SIG-M5 treated with dmso at 0.1 percent for 504 hours (cell line): ENCODE results near the gene GUK1.

Experiments used
- DNase-seq: peaks from one replicate; lab custom pipeline; 2025; ENCODE audit not compliant: unreplicated experiment; lab: John Stamatoyannopoulos, UW

The GUK1 gene, protein sequence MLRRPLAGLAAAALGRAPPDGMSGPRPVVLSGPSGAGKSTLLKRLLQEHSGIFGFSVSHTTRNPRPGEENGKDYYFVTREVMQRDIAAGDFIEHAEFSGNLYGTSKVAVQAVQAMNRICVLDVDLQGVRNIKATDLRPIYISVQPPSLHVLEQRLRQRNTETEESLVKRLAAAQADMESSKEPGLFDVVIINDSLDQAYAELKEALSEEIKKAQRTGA

DNA sequence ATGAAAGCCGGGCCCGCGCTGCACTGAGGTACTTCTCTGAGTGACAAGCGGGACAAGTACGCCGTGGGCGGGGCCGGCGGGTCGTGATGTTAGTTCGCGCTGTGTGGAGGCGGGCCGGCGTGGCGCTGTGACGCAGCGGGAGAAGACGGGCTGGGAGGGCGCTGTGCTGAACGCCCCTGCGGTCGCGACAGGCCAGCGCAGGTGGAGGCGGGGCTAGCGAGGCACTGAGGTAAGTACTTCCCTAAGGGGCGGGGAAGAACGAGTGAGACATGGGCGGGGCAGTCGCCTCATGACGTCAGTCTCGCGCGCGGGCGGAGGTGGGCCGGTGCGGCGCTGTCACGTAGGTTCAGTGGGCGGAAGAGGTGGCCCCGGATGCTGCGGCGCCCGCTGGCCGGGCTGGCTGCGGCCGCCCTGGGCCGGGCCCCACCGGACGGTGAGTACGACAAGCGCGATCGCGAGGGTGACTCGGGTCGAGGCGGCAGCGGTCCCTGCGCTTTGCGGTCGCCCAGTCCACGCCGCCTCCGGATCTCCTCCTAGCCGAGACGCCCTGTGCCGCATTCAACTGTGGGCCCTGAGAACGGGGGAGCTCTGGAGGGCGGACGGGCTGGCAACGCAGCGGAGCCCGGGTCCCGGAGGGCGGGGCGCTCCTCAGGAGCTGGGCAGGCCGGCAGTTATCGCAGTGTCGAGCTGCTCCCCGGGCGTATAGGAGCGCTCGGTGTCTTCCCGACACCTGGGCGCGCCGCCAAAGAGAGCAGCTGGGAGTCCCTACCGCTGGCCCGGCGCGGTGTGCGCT is at the start of gene GUK1:
Gene GUK1, plus strand, starts transcription at position 349 of the 793 bp plus-strand sequence. Its CDS starts 24 bp downstream, at position 373.
- DNase-seq = peak; percentile 100

DNA sequence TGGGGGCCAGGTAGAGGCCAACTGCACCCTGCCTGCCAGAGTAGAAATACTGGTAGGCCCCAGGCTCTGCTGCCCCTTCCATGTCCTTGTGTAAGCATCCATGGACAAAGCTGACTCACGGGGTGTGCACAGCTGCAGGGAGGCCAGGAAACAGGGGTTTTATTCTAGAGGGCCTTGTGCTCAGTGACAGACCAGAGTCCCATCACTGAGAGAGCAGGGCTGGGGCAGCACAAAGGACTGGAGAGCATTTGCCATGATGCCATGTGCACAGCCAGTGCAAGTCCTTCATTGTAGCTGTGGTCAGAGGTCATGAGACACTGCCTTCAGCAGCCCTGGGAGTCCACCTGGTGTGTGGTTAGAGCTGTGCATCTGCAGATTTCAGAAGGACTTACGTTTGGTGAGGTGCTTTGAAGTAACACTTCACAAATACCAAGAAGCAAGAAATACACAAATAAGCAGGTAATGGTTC is 49.4 kb upstream of the GUK1 start:
- DNase-seq = no peak

DNA sequence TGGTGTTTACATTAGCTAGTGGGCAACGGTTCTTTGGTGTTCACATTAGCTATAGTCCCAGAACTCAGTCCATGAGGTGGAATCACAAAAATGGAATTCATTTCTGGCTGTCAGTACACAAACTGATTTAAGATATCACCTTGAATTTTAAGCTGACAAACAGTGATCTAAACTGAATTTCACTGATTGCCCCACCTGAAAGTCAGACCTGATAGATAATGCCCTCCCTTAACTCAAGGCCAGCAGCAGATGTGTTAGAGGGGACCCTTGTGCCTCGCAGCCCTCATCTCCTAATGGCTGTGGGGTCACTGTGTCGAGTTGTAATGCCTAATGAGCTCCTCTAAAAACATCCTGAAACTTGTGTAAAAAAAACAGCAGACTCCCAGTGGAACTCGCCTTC is 49.0 kb upstream of the GUK1 start:
- no peak for DNase-seq

DNA sequence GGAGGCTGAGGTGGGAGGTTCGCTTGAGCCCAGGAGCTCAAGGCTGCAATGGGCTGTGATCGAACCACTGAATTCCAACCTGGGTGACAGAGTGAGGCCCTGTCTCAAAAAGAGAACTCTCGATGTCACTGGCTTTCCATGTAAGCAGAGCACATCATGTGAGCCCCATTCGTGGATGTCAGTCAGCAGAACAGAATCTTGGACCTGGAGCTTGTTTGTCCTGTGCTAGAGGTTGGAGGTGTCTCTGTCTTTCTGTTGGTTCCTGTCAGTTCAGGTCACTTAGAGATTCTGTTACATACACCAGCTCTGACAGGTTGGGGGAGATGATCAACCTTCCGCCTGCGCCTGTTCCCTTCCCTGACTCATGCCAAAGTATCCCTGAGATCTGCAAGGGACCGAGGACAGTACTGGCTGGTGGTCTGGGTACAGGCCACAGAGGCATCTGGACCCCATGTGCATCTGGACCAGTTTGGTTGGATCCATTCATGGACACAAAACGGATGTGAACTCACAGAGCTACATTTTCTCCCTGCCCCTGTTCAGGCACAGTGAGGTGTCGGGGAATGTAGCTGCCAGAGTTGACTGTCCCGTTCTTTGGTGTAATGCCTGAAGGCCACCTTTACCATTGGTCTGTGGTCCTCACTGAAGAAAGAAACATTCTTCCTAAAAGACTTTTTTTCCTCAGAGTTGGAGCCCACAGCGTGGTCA is 47.6 kb upstream of the GUK1 start:
- no peak for DNase-seq

DNA sequence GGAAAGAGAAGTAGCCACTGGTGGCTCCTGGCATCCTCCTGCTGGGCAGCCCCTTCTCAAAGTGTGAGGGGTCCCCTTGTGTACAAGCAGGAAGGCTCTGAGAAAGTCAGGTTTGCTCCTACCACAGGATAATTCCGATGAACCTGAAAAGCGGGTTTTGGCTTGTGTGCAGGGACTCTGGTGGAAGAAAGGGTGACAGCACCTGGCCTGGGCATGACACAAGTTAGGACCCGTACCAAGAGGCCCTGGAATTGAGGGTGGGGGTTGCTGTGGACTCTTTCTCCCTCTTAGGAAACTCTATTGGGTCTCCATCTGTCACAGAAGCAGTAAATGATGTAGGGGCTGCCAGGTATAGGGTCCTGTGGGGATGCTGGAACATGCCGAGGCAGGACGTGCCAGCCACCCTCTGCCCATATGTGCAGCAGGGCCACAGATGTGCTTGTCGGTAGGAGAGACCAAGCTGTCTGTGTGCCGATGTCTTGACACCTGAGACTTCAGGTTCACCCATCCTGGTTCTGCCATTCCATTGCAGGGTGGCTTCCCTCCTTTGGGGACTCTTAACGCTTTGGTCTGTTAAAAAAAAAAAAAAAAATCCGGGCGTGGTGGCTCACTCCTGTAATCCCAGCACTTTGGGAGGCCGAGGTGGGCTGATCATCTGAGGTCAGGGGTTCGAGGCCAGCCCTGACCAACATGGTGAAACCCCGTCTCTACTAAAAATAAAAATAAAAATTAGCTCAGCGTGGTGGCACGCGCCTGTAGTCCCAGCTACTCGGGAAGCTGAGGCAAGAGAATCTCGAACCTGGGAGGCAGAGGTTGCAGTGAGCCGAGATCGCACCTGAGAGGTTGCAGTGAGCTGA is 46.8 kb upstream of the GUK1 start:
- no peak for DNase-seq

DNA sequence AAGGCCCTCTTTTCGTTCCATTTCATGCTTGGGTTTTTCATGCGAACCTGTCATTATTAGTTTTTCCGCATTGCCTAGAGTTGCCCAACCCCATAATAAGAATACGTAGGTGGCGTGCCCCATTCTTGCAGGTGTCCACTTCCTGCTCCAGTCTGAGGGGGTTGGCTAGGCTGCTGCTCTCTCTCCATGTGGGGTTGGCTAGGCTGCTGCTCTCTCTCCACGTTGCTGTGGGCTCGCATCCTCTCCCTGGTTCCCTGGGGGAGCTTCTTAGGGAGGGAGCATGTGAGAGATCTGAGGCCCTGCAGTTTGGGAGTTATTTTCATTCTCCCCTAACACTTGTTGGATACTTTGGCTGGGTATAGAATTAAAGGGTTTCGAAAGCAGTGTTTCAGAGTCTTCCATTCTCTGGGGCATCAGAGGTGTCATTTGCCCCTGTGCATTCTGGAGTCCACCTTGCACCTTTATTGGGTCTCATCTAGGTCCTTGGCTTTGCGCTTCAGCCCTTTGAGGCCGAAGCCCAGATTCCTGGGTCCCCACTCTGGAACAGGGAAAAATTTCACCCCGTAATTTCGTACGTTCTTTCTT is 45.6 kb upstream of the GUK1 start:
- DNase-seq = no peak

DNA sequence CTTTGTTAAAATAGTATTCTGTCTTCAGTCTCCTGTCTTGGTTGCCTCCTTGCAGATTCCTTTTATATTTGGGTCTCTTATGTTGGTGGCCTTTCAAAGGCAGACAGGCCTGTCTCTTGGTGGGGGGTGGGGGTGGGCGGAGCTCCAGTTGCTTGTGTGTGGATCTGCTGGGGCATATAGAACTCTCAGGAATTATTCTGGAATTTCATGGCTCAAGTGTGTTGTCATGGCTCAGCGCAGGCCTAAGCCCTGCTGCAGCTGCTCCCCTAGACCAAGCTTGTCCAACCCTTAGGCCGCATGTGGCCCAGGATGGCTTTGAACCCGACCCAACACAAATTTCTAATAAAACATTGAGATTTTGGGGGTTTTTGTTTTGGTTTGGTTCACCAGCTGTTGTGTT is 44.9 kb upstream of the GUK1 start:
- no peak for DNase-seq

DNA sequence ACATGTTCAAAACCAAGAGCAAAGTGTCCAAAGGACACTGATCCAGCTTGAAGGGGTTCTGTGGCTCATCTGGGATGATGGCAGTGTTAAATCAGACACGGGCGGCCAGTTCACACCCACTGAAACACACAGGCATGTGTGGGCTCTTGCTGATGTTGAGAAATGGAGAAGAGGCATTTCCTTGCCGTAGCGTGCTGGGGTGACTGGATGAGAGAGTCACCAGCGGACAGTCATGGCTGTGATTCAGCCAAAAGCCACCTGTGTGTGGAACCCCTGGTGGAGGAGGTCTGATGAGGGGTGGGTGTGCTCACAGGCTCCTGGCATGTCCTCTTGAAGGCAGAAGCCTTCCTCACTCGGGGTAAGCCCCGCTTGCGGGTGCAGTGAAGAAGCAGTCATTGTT is 44.1 kb upstream of the GUK1 start:
- DNase-seq = no peak

DNA sequence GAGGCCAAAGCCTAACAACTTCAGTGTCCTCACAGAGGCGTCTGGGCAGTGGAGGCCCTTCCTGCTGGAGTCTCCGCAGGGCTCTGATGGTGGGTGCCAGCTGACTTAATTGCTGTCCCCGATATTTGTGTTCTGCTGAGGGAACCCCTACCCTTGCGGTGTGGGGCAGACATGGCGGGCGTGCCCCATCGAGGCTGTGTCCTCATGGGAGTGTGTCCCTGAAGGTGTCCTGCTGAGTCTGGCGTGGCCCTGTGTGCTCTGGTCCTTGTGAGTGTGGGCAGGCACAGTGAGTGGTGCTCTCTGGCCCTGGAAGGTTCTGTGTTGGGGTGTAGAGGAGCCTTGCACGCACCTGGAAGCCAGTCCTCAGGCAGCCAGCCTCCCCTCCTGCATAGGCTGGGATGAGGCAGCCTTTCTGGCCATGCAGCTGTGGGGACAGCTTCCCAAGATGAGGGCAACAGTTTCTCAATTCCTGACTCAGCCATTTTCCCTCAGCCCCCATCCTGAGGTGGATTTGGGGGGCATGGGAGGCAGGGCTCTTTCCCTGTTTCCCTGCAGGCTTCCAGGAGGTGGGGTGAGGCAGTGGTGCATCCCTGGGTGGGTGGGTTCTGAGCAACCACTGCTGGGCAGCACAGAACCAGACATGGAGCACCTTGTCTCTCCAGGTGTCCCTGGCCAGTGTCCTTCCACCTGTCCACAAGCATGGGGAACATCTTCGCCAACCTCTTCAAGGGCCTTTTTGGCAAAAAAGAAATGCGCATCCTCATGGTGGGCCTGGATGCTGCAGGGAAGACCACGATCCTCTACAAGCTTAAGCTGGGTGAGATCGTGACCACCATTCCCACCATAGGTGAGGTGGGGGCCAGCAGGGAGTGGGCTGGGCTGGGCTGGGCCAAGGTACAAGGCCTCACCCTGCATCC is 43.4 kb upstream of the GUK1 start:
- DNase-seq = no peak

DNA sequence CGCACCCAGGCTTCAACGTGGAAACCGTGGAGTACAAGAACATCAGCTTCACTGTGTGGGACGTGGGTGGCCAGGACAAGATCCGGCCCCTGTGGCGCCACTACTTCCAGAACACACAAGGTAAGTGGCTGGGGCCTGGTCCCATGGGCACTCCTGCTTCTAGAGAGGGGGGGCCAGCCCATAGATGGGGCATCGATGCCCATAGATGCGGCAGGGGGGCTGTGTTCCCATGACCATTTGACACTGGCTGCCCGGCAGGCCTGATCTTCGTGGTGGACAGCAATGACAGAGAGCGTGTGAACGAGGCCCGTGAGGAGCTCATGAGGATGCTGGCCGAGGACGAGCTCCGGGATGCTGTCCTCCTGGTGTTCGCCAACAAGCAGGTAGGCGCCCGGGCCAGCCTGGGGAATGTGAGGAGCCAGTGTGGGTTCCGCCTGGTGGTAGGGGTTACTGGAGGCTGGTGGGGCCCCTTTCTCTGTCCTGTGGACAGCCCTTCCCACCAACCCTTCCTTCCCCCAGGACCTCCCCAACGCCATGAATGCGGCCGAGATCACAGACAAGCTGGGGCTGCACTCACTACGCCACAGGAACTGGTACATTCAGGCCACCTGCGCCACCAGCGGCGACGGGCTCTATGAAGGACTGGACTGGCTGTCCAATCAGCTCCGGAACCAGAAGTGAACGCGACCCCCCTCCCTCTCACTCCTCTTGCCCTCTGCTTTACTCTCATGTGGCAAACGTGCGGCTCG is 42.6 kb upstream of the GUK1 start:
- DNase-seq = no peak

DNA sequence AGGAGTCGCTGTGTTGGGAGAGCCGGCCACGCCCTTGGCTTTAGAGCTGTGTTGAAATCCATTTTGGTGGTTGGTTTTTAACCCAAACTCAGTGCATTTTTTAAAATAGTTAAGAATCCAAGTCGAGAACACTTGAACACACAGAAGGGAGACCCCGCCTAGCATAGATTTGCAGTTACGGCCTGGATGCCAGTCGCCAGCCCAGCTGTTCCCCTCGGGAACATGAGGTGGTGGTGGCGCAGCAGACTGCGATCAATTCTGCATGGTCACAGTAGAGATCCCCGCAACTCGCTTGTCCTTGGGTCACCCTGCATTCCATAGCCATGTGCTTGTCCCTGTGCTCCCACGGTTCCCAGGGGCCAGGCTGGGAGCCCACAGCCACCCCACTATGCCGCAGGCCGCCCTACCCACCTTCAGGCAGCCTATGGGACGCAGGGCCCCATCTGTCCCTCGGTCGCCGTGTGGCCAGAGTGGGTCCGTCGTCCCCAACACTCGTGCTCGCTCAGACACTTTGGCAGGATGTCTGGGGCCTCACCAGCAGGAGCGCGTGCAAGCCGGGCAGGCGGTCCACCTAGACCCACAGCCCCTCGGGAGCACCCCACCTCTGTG is 41.7 kb upstream of the GUK1 start:
- DNase-seq = no peak

DNA sequence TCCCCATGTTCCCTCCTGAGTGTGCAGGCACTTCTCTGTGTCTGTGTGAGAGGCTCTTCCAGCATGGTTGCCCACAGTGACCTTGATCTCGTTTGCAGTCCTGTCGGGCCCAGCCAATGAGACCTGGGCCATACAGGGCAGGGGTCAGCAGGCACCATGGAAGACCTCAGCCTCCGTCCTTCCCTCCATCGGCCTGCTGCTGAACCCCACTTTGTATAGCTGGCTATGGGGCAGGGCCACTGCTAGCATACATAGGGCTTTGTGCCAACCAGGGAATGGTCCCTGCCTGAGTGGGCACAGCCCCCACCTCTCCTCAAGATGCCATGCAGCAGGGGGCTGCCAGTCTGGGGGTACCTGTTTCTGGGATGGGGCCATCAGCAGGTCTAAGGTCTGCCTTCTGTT is 40.7 kb upstream of the GUK1 start:
- DNase-seq = no peak

DNA sequence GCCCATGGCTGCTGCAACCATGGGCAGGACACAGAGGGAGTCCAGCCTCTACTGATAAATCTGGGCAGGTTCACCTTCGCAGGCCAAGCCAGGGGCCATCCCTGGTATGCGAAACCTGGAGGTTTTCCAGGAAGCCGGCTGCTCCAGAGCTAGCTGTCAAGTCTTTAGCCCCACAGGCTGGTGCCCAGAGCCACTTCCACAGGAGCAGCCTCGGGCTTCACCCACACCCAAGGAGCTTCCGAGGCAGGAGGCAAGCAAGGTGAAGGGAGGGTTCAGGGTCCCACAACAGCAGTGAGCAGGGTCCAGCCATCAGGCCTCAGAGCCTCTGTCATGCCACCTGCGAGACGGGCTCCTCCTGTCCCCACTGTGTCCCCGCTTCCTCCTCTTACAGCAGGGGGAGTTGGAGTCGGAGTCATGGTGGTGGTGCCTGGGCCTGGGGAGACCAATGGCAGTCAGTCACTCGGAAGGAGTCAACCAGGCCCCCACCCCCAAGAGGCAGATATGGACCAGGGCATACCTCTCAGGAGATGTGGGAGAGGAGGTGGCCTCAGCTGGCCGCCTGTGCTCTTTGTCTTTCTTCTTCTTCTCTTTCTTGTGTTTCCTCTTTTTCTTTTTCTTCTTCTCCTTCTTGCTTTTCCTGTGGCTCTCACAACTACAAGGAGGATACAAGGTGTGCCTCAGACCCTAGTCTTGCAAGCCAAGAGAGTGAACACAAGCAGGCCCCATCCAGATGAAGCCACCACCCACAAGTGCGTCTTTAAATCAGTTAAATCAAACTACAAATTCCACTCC is 39.1 kb upstream of the GUK1 start:
- no peak for DNase-seq

DNA sequence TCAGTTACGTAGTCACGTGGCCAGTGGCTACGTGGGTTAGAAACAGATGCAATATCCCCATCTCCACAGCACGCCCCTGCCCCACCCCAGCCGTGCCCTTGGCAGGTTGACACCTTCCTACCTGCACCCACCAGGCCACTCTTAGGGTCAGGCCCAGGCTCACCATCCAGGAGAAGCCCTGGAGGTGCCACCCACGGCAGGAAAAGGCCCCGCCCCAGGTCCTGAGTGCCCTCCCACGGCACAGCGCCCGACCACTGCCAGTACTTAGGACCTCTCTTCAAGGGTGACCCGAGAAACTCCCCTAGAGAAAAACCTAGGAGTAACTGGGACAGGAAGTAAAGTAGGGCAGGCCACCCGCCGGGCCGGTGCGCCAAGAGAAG is 38.5 kb upstream of the GUK1 start:
- peak; percentile 15 for DNase-seq

DNA sequence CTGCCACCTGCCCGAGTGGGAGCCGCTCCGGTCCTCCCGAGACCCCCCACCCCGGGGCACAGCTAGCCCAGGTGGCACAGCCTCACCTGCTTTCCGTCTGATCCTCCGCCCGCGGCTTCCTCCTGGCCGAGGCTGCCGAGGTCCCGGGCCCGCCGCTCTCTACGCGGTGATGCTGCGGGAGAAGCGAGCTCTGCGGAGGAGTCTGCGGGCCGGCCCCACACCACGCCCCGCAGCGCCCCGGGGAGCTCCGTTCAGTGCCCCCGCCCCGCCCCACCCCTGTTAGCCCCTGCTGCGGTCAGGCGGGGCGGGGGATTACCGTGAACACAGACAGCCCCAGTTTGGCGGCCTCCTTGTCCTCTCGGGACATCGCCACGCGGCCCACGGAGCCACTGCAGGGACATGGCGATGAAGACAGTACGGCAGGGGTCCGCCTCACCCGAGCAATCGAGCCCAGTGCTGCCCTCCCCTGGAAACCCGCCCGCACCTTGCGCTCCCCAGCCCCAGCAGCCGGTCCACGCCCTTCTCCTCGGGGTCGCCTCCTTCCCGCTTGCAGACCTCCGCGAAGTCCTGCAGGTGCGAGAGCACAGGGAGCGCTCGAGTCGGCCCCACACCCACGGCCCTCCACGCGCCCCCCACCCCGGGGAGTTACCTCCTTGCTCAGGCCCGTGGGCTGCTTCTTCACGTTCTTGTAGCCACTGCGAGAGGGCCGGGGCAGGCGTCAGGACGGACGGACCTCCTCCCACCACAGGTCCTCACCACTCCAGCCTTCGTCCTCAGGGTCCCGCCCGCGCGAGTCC is 37.9 kb upstream of the GUK1 start:
- DNase-seq = peak; percentile 40

DNA sequence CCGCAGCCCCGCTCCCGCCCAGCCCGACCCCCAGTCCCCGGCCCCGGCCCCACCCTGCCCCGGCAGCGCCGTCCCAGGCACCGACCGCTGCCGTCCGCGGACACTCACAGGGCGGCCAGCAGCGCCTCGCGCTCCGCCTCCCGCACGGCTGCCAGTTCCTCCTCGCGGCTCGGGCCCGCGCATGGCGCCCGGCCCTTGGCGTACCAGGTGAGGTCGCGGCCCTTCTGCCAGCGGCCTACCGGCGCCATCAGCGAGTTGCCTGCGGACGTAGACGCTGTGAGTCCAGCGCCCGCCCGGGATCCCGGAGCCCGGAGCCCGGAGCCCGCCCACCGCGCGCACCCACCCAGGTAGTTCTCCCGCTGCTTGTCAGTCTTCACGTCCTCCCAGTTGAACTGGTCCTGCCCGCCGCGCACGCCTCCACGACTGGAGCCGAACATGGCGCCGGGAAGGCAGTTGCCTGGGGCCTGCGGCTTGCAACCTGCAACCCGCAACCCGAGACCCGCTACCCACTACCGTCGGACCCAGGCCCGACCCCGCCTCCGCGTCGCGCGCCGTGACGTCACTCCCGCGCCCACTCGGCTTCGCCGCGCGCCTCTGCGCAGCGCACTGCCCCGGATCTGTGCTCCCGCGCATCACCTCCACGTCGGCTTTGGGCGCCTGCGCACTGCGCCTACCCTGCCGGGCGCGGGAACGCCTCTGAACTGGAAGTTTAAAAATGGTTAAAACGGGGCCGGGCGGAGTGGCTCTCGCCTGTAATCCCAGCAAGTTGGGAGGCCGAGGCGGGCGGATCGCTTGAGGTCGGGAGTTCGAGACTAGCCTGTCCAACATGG is 37.1 kb upstream of the GUK1 start, which contains the start of gene C1orf35:
Gene C1orf35, minus strand, starts transcription at position 535 of the 830 bp plus-strand sequence. Its CDS starts 98 bp downstream, at position 437.
- peak; percentile 94 for DNase-seq
